Parathyroid adenoma (tissue), 2 donors: Measurements from ENCODE around the gene KCNQ1.

Source experiments
- H2AFZ ChIP-seq: fragments of 300-600 bp; sonication (generic); one replicate; pipeline ENCODE4 v1.7.0; 2017; ENCODE audit warnings: antibody characterized with exemption, mild to moderate bottlenecking
- H3K27ac ChIP-seq: fragments of 300-600 bp; sonication (generic); one replicate; pipeline ENCODE4 v1.7.0; 2017
- H3K27me3 ChIP-seq: fragments of 300-600 bp; sonication (generic); one replicate; pipeline ENCODE4 v1.7.0; 2017; ENCODE audit warnings: low read length; ENCODE audit not compliant: control insufficient read depth, insufficient read depth
- H3K36me3 ChIP-seq: fragments of 300-600 bp; sonication (generic); one replicate; pipeline ENCODE4 v1.7.0; 2017; ENCODE audit warnings: low read length; ENCODE audit not compliant: control insufficient read depth, insufficient read depth
- H3K4me1 ChIP-seq: fragments of 300-600 bp; sonication (generic); one replicate; pipeline ENCODE4 v1.7.0; 2017; ENCODE audit warnings: control low read depth
- H3K4me2 ChIP-seq: fragments of 300-600 bp; sonication (generic); one replicate; pipeline ENCODE4 v1.7.0; 2017; ENCODE audit warnings: low read length
- H3K4me3 ChIP-seq: fragments of 300-600 bp; sonication (generic); one replicate; pipeline ENCODE4 v1.7.0; 2017; ENCODE audit warnings: low read depth, low read length
- H3K79me2 ChIP-seq: fragments of 300-600 bp; sonication (generic); one replicate; pipeline ENCODE4 v1.7.0; 2017; ENCODE audit warnings: control low read depth
- H3K9ac ChIP-seq: fragments of 300-600 bp; sonication (generic); one replicate; pipeline ENCODE4 v1.7.0; 2017; ENCODE audit warnings: mild to moderate bottlenecking
- H3K9me3 ChIP-seq: fragments of 300-600 bp; sonication (generic); one replicate; pipeline ENCODE4 v1.7.0; 2017; ENCODE audit warnings: low read length; ENCODE audit not compliant: control insufficient read depth
- CTCF ChIP-seq: fragments of 300-600 bp; sonication (generic); IDR thresholded peaks from one replicate; pipeline ENCODE4 v1.7.0; 2017; ENCODE audit warnings: antibody characterized with exemption, mild to moderate bottlenecking
- donor health status: primary hyperparathyroidism.

The KCNQ1 gene

GRCh38 chr11:2883640-2883978 is 438.8 kb downstream of the KCNQ1 start:
- Histone ChIP-seq H2AFZ (peak overlapping the region; percentile 61), H3K27me3 (no peaks in the 10 kb centered on the region), H3K36me3 (no peaks in the 10 kb centered on the region), H3K4me1 (no peaks in the 10 kb centered on the region), H3K4me2 (peak overlapping the region; percentile 57), H3K27ac (no peak overlapping the region), H3K4me3 (peak overlapping the region; percentile 59), H3K79me2 (no peaks in the 10 kb centered on the region), H3K9me3 (no peaks in the 10 kb centered on the region), H3K9ac (no peak overlapping the region)
- TF ChIP-seq CTCF, result no peak

GRCh38 chr11:2883979-2884815 is 439.4 kb downstream of the KCNQ1 start:
- Histone ChIP-seq H3K27me3 (no peaks in the 10 kb centered on the region), H2AFZ (peak overlapping the region; percentile 64), H3K4me2 (peak overlapping the region; percentile 57), H3K79me2 (no peaks in the 10 kb centered on the region), H3K9ac (no peak overlapping the region), H3K4me3 (peak overlapping the region; percentile 59), H3K4me1 (no peaks in the 10 kb centered on the region), H3K36me3 (no peaks in the 10 kb centered on the region), H3K27ac (no peak overlapping the region), H3K9me3 (no peaks in the 10 kb centered on the region)
- TF ChIP-seq CTCF, result no peak

GRCh38 chr11:2885017-2885677 is 440.3 kb downstream of the KCNQ1 start:
- Histone ChIP-seq H3K9ac (no peak overlapping the region), H3K79me2 (no peaks in the 10 kb centered on the region), H3K4me2 (peak overlapping the region; percentile 88), H3K4me3 (peak overlapping the region; percentile 62), H3K27me3 (no peaks in the 10 kb centered on the region), H2AFZ (peak overlapping the region; percentile 72), H3K27ac (peak overlapping the region; percentile 69), H3K36me3 (no peaks in the 10 kb centered on the region), H3K9me3 (no peaks in the 10 kb centered on the region), H3K4me1 (no peaks in the 10 kb centered on the region)
- peak; percentile 38 for TF ChIP-seq CTCF

GRCh38 chr11:2885678-2886081 is 440.9 kb downstream of the KCNQ1 start, which contains the start of gene CDKN1C:
Gene CDKN1C, minus strand, starts transcription at chr11:2885775. Its CDS starts 319 bp downstream, at chr11:2885456.
- Histone ChIP-seq H3K4me1 (no peaks in the 10 kb centered on the region), H3K36me3 (no peaks in the 10 kb centered on the region), H2AFZ (peak within 1 kb of the TSS; percentile 72), H3K27ac (peak within 1 kb of the TSS; percentile 69), H3K4me2 (peak within 1 kb of the TSS; percentile 88), H3K4me3 (peak within 1 kb of the TSS; percentile 62), H3K27me3 (no peaks in the 10 kb centered on the region), H3K79me2 (no peaks in the 10 kb centered on the region), H3K9ac (no peak within 1 kb of the TSS), H3K9me3 (no peaks in the 10 kb centered on the region)
- TF ChIP-seq CTCF, result no peak
